ENCODE results near the gene TLK1. TPM values are rescaled to one million over a fixed set of nuclear protein-coding genes. Genes with fewer than 3 reads are reported as not detected.
A peak's percentile ranks its signal among the peaks of the same experiment; 100 is the strongest.
"Not testable (repeated sequence)": the region's sequence is repeated elsewhere in the genome, so short reads cannot be mapped to it uniquely, and the experiment has no call there.

The TLK1 gene
- total RNA-seq, 1 experiment from 2014 or later: 14.8 TPM

GRCh38 chr2:171174075-171174474 lies 13.4 kb upstream of the TLK1 start:
- in situ Hi-C loops (cut with HindIII; ENCODE audit: low pct_unique_long_range_greater_than_20kb, low sequenced_read_pairs): no loop called here
- DNase-seq (ENCODE audit: low read depth): no peak

DNA sequence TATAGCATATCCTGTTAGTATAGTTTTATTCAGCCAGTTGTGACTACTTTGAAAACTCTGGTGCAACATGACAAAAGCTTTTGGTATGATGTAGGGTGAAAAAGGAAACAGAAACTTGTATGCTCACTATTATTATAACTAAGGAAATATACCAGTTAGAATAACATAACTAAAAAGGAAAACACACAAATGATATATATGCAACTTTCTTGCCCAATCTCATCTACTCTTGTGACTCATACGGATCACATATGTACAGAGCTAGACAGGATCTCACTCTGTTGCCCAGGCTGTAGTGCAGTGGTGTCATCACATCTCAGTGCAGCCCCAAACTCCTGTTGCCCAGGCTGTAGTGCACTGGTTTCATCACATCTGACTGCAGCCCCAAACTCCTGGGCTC lies 12.4 kb upstream of the TLK1 start:
- in situ Hi-C loops (cut with HindIII; ENCODE audit: low pct_unique_long_range_greater_than_20kb, low sequenced_read_pairs): no loop called here
- no peak for DNase-seq (ENCODE audit: low read depth)

DNA sequence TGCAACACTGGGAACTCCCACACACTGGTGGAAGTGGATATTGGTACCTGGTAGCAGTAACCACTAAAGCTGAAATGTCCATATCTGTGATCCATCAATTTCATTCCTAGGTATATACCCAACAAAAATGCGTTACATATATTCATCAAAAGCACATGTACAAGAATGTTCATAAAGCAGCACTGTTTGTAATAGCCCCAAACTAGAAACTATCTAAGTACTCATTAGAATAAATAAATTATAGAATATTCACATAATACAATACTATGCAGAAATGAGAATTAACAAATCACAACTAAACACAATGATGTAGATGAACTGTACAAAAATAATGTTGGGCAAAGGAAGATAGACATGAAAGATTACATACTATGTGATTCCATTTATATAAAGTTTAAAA lies 11.1 kb upstream of the TLK1 start:
- no peak for DNase-seq (ENCODE audit: low read depth)
- in situ Hi-C loops (cut with HindIII; ENCODE audit: low pct_unique_long_range_greater_than_20kb, low sequenced_read_pairs): no loop called here

GRCh38 chr2:171169839-171170238 lies 9.1 kb upstream of the TLK1 start:
- no peak for DNase-seq (ENCODE audit: low read depth)
- in situ Hi-C loops (cut with HindIII; ENCODE audit: low pct_unique_long_range_greater_than_20kb, low sequenced_read_pairs): no loop called here

GRCh38 chr2:171169333-171169732 lies 8.6 kb upstream of the TLK1 start:
- in situ Hi-C loops (cut with HindIII; ENCODE audit: low pct_unique_long_range_greater_than_20kb, low sequenced_read_pairs): no loop called here
- DNase-seq (ENCODE audit: low read depth): no peak

DNA sequence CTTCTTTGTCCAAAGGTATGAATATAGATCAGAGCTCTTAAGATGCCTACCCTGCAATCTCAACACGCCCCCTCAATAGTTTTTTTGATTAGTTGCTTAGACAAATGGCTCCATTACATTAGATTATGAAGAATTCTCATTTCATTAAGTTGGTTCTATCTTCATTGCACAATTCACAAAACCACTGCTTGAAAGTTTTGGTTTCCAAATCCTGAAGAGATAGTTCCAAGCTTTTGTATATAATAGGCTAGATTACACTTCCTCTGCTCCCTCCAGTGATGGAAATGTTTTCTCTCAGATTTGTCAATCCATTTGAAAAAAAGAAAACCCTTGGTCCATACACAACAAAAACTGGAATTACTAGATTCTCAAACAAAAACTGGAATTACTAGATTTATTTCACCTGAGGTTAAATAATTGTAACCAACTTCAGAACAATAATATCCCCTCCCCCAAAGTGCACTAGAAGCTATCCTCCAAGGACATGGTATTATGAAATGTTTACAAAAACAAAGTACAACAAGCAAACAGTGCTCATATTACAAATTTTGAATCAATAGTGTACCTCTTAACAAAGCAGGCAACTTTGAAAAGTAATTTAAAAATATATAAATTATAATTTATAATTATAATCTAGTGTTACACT lies 6.8 kb upstream of the TLK1 start:
- in situ Hi-C loops (cut with HindIII; ENCODE audit: low pct_unique_long_range_greater_than_20kb, low sequenced_read_pairs): no loop called here
- no peak for DNase-seq (ENCODE audit: low read depth)

DNA sequence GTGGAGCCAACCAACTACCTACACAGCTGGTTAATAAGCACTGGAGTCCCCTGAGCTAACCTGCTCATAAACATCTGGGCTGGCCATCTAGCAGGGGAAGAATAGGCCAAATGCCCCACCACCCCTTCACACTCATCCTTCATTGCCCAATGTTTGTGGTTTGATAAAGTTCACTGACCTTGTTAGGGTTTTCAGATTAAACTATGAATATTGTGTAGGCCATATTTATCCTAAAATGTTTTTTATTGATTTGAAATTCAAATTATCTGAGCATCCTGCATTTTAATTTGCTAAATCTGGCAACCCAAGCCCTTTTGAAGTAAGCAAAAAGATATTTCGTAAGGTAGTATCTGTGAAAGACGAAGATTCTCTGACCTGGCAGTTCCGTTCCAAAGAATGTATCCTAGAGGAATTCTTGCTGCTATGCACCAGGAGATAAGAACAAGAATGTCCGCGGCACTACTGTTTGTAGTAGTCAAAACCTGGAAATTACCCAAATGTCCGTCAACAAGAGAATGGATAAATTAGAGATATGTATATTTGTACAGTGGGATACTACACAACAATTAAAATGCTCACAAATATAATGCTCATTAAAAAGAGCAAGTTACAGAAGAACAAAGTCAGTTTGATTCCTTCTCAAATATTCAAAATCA lies 5.8 kb upstream of the TLK1 start:
- in situ Hi-C loops (cut with HindIII; ENCODE audit: low pct_unique_long_range_greater_than_20kb, low sequenced_read_pairs): no loop called here
- DNase-seq (ENCODE audit: low read depth): no peak

- in situ Hi-C loops (cut with HindIII; ENCODE audit: low pct_unique_long_range_greater_than_20kb, low sequenced_read_pairs): no loop called here
- no peak for DNase-seq (ENCODE audit: low read depth)
Observed at GRCh38 chr2:171165967-171166327, 5.3 kb upstream of the TLK1 start.

DNA sequence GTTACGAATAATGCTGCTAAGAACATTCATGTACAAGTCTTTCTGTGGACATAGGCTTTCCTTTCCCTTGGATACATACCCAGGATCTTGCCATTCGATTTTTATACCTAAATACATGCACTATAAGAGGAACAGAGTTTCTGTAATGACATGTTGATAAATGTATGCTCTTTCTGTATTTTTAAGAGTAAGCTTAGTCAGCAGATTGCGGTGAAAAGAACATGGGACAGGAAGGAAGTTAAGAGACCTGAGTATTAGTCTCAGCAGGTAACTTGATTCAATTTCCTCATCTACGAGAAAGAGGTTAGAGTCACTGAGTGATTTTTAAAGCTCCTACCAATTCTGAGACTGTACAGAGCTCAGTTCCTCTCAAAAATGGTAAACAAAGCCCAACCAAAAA lies 2.6 kb upstream of the TLK1 start:
- in situ Hi-C loops (cut with HindIII; ENCODE audit: low pct_unique_long_range_greater_than_20kb, low sequenced_read_pairs): no loop called here
- no peak for DNase-seq (ENCODE audit: low read depth)

DNA sequence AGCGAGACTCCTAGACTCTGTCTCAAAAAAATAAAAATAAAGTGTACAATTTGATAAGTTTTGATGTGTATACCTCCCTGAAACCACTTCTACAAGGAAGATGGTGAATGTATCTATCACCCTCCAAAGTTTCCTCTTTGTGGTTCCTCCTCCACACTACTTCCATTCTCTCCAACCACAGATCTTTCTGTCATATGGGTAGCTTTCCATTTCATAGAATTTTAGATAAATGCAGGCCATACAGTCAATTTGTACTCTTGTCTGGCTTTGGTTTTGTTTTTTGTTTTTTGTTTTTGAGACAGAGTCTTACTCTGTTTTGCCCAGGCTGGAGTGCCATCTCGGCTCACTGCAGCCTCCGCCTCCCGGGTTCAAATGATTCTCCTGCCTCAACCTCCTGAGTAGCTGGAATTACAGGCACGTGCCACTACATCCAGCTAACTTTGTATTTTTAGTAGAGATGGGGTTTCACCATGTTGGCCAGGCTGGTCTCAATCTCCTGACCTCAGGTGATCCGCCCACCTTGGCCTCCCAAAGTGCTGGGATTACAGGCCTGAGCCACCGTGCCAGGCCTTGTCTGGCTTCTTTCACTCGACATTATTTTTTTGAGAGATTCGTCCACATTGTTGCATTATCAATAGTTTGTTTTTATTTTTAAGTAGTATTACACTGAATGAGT lies 2.0 kb upstream of the TLK1 start:
- in situ Hi-C loops (cut with HindIII; ENCODE audit: low pct_unique_long_range_greater_than_20kb, low sequenced_read_pairs): not testable (repeated sequence)

GRCh38 chr2:171160956-171161740 lies 455 bp upstream of the TLK1 start:
- in situ Hi-C loops (cut with HindIII; ENCODE audit: low pct_unique_long_range_greater_than_20kb, low sequenced_read_pairs): no loop called here
- peak; percentile 59 for DNase-seq (ENCODE audit: low read depth)

More for the DNA sequence above, 2.0 kb upstream of the TLK1 start:
- not testable (repeated sequence) for DNase-seq (ENCODE audit: low read depth)

DNA sequence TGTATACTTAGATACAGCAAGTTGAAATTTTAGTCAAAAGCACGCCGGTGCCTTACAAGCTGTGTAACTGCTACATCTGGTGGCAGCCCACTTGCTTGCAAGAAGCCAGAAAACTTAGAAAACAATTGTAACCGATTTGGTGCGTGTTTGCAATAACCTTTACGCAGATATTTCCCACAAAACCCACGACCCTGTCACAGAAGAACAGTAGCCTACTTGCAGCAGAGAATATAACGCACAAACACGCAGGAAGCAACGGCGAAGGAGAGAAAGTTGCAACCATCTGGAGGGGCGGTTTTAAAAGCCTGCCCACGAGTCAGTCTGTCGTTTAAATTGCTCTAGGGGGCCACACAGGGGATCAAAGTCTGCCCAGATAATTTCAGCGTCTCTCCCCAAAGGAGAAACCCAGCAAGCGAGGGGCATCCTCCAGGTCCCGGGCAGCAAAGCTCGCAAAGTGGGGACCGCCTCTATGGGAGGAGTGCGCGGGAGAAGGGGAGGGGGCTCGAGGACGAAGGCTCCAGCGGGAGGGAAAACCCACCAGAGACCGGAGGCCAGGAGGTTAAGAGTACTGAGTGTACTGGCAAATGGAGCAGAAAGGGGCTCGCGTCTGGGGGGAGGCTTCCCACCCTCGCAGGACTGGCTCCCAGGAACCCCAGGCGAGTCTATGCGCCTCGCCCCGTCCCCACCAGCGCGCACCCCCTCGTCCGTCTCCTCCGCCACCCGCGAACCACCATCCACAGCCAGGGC lies 1.1 kb downstream of the TLK1 start:
- in situ Hi-C loops (cut with HindIII; ENCODE audit: low pct_unique_long_range_greater_than_20kb, low sequenced_read_pairs): no loop called here
- DNase-seq (ENCODE audit: low read depth): peak; percentile 70

DNA sequence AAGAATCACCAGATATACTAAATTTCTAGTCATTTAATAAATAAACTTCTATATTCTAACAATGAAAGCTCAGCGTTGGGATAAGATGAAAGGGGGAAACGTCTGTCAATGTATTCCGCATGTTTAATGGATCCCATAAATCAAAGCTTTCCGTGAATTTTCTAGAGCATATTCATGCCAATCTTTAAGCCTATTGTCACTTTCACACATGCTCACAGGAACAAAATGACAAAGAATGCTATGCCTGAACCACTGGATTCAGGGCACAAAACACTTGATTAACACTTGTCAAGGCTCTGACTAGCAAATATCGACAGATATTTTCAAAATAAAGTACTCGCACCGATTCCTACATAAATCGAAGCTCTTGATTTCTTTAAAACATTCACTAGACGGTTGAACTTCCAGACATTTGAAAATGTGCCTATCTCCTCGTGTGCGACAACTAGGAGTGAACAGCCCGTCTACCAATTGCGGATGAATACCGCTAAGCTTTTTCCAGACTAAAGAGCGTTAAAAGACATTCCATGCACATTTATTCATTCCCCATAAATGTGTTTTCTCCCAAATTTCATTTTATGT lies 1.8 kb downstream of the TLK1 start:
- no peak for DNase-seq (ENCODE audit: low read depth)
- in situ Hi-C loops (cut with HindIII; ENCODE audit: low pct_unique_long_range_greater_than_20kb, low sequenced_read_pairs): no loop called here

DNA sequence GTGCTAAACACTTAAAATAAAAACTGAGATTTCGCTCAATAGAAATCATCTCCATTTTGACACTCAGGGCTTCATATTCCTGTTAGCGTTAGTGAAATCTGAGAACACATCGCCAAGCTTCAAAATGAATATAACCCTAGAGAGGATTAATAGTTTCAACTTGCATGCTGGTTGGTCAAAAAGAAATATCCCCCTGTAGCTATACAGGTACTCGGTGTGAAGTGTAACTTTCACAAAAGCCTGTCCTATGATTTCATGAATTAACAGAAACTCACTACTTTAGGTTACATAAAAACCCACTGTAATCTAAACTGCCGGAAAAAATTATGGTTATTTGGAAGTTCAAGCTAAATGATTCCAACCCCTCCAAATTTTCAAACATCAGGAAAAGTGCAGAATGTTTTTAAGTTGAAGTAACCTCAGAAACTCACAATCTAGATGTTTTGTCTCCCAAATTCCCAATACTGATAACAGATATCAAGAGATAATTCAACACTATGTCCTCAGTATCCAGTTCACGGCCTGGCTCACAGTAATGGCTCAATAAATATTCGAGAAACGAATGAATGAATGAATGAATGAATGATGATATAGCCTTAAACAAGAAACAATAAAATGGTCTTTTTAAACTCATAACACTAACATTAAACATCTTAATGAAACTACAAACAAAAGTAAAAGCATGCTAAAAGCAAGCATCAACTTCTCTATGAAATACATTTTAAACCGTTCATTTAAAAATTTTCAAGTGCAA lies 2.5 kb downstream of the TLK1 start:
- in situ Hi-C loops (cut with HindIII; ENCODE audit: low pct_unique_long_range_greater_than_20kb, low sequenced_read_pairs): no loop called here
- no peak for DNase-seq (ENCODE audit: low read depth)

- in situ Hi-C loops (cut with HindIII; ENCODE audit: low pct_unique_long_range_greater_than_20kb, low sequenced_read_pairs): no loop called here
Observed at GRCh38 chr2:171157109-171157500, 3.6 kb downstream of the TLK1 start.

GRCh38 chr2:171154348-171154747 lies 6.3 kb downstream of the TLK1 start:
- in situ Hi-C loops (cut with HindIII; ENCODE audit: low pct_unique_long_range_greater_than_20kb, low sequenced_read_pairs): no loop called here
- peak; percentile 32 for DNase-seq (ENCODE audit: low read depth)

More at GRCh38 chr2:171157109-171157500, 3.6 kb downstream of the TLK1 start:
- no peak for DNase-seq (ENCODE audit: low read depth)

DNA sequence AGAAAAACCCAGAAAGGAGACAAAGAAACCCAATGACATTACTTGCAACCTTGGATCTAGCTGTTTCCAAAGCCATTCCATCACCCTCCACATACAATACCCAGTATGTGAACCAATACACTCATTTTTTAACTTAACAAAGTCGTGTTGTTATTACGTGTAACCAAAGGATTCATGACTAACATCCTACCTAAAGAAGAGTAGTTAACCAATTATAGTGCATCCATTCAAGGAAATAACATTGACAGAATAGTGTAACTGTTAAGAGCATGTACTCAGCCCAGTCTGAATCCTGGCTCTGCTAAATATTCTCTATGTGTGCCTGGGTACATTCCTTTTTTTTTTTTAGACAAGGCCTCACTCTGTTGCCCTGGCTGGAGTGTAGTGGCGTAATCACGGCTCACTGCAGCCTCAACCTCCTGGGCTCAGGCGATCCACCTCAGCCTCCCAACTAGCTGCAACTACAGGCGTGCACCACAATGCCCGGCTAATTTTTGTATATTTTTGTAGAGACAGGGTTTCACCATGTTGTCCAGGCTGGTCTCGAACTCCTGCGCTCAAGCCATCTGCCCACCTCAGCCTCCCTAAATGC lies 9.9 kb downstream of the TLK1 start:
- in situ Hi-C loops (cut with HindIII; ENCODE audit: low pct_unique_long_range_greater_than_20kb, low sequenced_read_pairs): no loop called here
- DNase-seq (ENCODE audit: low read depth): no peak
